Suprapubic skin (tissue), 3 donors: Measurements from ENCODE around the gene DIP2C.

Experiments
- EP300 ChIP-seq: sonication (generic); formaldehyde crosslinking; IDR thresholded peaks from one replicate; pipeline ENCODE4 v1.6.1; 2017; ENCODE audit warnings: antibody characterized with exemption
- TF ChIP-seq, protein P1 (sequence below), 2 donors: fragments of 200-600 bp in 1 of 2; fragments of 450-650 bp in 1 of 2; sonication (generic) in 1 of 2; IDR thresholded peaks; one replicate each; pipeline ENCODE4 v1.5.1; 2016 to 2019; ENCODE audit warnings: antibody characterized with exemption in 2 of 2, mild to moderate bottlenecking in 1 of 2, moderate library complexity in 1 of 2

GRCh38 chr10:519716-520401 is 169.6 kb downstream of the DIP2C start:
- no peak for TF ChIP-seq EP300
- TF ChIP-seq, protein P1, sequence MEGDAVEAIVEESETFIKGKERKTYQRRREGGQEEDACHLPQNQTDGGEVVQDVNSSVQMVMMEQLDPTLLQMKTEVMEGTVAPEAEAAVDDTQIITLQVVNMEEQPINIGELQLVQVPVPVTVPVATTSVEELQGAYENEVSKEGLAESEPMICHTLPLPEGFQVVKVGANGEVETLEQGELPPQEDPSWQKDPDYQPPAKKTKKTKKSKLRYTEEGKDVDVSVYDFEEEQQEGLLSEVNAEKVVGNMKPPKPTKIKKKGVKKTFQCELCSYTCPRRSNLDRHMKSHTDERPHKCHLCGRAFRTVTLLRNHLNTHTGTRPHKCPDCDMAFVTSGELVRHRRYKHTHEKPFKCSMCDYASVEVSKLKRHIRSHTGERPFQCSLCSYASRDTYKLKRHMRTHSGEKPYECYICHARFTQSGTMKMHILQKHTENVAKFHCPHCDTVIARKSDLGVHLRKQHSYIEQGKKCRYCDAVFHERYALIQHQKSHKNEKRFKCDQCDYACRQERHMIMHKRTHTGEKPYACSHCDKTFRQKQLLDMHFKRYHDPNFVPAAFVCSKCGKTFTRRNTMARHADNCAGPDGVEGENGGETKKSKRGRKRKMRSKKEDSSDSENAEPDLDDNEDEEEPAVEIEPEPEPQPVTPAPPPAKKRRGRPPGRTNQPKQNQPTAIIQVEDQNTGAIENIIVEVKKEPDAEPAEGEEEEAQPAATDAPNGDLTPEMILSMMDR (IDR thresholded peaks at IDR 0.05), result no peak
